CD8-positive, alpha-beta memory T cell (primary cell): Measurements from ENCODE around the gene CCN2. TPM values are rescaled to one million over a fixed set of nuclear protein-coding genes. Genes with fewer than 3 reads are reported as not detected.

Source experiments
- CTCF ChIA-PET: fragments of 350-600 bp; sonication (Branson Sonifier 250); formaldehyde crosslinking; loops from one replicate; lab custom pipeline; 2021; ENCODE audit warnings: antibody characterized with exemption; lab: Charles Lee
- POLR2A ChIA-PET: fragments of 350-600 bp; sonication (Branson Sonifier 250); formaldehyde crosslinking; loops from one replicate; lab custom pipeline; 2021; ENCODE audit warnings: antibody characterized with exemption; lab: Charles Lee
- DNase-seq, 5 donors: peaks; one replicate each; pipeline versions ENCODE4 v3.0.0 to v3.0.0-alpha.2; 2020 to 2022; ENCODE audit warnings: mixed read lengths in 1 of 5
- H3K27ac ChIP-seq: one replicate; pipeline ENCODE4 v1.7.0; 2013; ENCODE audit warnings: low read depth, mild to moderate bottlenecking, low read length, moderate library complexity
- H3K27me3 ChIP-seq: 2 replicates; pipeline ENCODE4 v1.7.0; 2013; ENCODE audit warnings: low read length, mild to moderate bottlenecking; ENCODE audit not compliant: insufficient read depth, poor library complexity, severe bottlenecking
- H3K36me3 ChIP-seq: 2 replicates; pipeline ENCODE4 v1.7.0; 2013; ENCODE audit warnings: mild to moderate bottlenecking, low read length, moderate library complexity; ENCODE audit not compliant: insufficient read depth
- H3K4me1 ChIP-seq: 2 replicates; pipeline ENCODE4 v1.7.0; 2013; ENCODE audit warnings: mild to moderate bottlenecking, low read length, moderate library complexity; ENCODE audit not compliant: insufficient read depth
- H3K4me3 ChIP-seq: 2 replicates; pipeline ENCODE4 v1.7.0; 2013; ENCODE audit warnings: mild to moderate bottlenecking, low read length
- H3K9me3 ChIP-seq: 2 replicates; pipeline ENCODE4 v1.7.0; 2013; ENCODE audit warnings: mild to moderate bottlenecking, low read length
- H3K27ac Mint-ChIP-seq, 8 donors: one replicate each; pipeline ENCODE4 v1.8.0; 2020 to 2021; ENCODE audit warnings: mixed read lengths in 8 of 8, mild to moderate bottlenecking in 6 of 8, inconsistent platforms in 3 of 8, moderate library complexity in 3 of 8
- H3K27me3 Mint-ChIP-seq, 2 donors: one replicate each; pipeline ENCODE4 v1.8.0; 2020 to 2021; ENCODE audit warnings: mixed read lengths in 2 of 2, mild to moderate bottlenecking in 1 of 2, moderate library complexity in 1 of 2
- H3K36me3 Mint-ChIP-seq, 3 donors: one replicate each; pipeline ENCODE4 v1.8.0; 2020 to 2021; ENCODE audit warnings: mixed read lengths in 3 of 3, inconsistent platforms in 1 of 3, mild to moderate bottlenecking in 1 of 3
- H3K4me1 Mint-ChIP-seq, 3 donors: one replicate each; pipeline ENCODE4 v1.8.0; 2020 to 2021; ENCODE audit warnings: mixed read lengths in 3 of 3, inconsistent platforms in 1 of 3, mild to moderate bottlenecking in 1 of 3
- H3K4me3 Mint-ChIP-seq, 7 donors: one replicate each; pipeline ENCODE4 v1.8.0; 2020 to 2021; ENCODE audit warnings: mixed read lengths in 7 of 7, mild to moderate bottlenecking in 6 of 7, moderate library complexity in 4 of 7, inconsistent platforms in 2 of 7
- H3K9me3 Mint-ChIP-seq, 5 donors: one replicate each; pipeline ENCODE4 v1.8.0; 2020 to 2022; ENCODE audit warnings: mixed read lengths in 5 of 5, mild to moderate bottlenecking in 3 of 5, moderate library complexity in 2 of 5, inconsistent platforms in 1 of 5
- polyA plus RNA-seq: library from polyadenylated mRNA; unstranded; fragments of 300-500 nt; fragmentation: Illumina TruSeq; gene quantifications from one replicate; pipeline ENCODE4 v1.2.3, GENCODE V29; 2021
- total RNA-seq, 2 experiments: library from RNA; stranded (reverse); gene quantifications; one replicate each; pipeline ENCODE4 v1.2.3, GENCODE V29; 2021

CCN2 gene, protein sequence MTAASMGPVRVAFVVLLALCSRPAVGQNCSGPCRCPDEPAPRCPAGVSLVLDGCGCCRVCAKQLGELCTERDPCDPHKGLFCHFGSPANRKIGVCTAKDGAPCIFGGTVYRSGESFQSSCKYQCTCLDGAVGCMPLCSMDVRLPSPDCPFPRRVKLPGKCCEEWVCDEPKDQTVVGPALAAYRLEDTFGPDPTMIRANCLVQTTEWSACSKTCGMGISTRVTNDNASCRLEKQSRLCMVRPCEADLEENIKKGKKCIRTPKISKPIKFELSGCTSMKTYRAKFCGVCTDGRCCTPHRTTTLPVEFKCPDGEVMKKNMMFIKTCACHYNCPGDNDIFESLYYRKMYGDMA
- total RNA-seq (not detected), polyA plus RNA-seq (not detected)

DNA sequence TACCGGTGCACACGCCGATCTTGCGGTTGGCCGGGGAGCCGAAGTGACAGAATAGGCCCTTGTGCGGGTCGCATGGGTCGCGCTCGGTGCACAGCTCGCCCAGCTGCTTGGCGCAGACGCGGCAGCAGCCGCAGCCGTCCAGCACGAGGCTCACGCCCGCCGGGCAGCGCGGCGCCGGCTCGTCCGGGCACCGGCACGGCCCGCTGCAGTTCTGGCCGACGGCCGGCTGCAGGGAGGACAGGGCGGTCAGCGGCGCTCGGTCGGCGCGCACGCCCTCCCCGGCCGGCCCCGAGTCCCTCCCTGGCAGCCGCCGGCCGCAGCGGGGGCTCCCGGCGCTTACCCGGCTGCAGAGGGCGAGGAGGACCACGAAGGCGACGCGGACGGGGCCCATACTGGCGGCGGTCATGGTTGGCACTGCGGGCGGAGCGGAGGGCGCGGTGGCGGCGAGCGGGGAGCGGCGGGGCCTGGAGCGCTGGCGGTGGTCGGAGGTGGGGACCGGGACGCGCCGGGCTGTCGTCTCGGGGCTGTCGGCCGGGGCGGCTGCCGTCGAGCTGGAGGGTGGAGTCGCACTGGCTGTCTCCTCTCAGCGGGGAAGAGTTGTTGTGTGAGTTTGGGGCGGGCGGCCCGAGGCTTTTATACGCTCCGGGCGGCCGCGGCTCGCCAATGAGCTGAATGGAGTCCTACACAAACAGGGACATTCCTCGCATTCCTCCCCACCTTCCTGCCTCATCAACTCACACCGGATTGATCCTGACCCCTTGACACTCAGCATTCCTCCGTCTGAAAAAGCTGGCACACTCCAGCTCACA, at the start of gene CCN2:
TSS of gene CCN2 (minus strand) at position 606 of the 809 bp plus-strand sequence. CDS start at position 406, 200 bp downstream.
- peaks cover 0 to 3% (median 0%) of the 10 kb centered on the region in 5 donors for H3K9me3 Mint-ChIP-seq
- H3K27me3 Mint-ChIP-seq = peaks cover 43 to 77% of the 10 kb centered on the region in 2 donors
- peaks cover 10 to 21% (median 14%) of the 10 kb centered on the region in 3 donors for H3K4me1 Mint-ChIP-seq
- H3K4me1 ChIP-seq = no peaks in the 10 kb centered on the region
- H3K27ac Mint-ChIP-seq = peak within 1 kb of the TSS in 1 of 8 donors; percentile 21
- no peaks in the 10 kb centered on the region for H3K36me3 ChIP-seq
- no peak within 1 kb of the TSS for H3K27ac ChIP-seq
- H3K4me3 Mint-ChIP-seq = peak within 1 kb of the TSS; percentile 41 to 91 (median 78)
- no peak for DNase-seq
- peak within 1 kb of the TSS; percentile 12 for H3K4me3 ChIP-seq
- H3K27me3 ChIP-seq = peaks cover 21% of the 10 kb centered on the region
- H3K9me3 ChIP-seq = no peaks in the 10 kb centered on the region
- ChIA-PET CTCF (interaction anchor here (1.3 kb wide), 1 partner anchor 9 kb away, joined by 3 read pairs; no protein-coding TSS in a partner anchor), POLR2A (no interaction called here)
- H3K36me3 Mint-ChIP-seq = no peaks in the 10 kb centered on the region

GRCh38 chr6:132000296-132000695, 49.1 kb upstream of the CCN2 start:
- H3K27me3 Mint-ChIP-seq = no peaks in the 10 kb centered on the region
- no peak for DNase-seq
- CTCF ChIA-PET = interaction anchor here (1.0 kb wide), 1 partner anchor 11 kb away, joined by 3 read pairs; no protein-coding TSS in a partner anchor

GRCh38 chr6:131999545-132000146, 48.5 kb upstream of the CCN2 start:
- no peak for DNase-seq
- peaks cover 0 to 8% (median 0%) of the 10 kb centered on the region in 5 donors for H3K9me3 Mint-ChIP-seq
- H3K36me3 Mint-ChIP-seq = no peaks in the 10 kb centered on the region
- Histone ChIP-seq H3K9me3 (no peaks in the 10 kb centered on the region), H3K27ac (no peak overlapping the region), H3K27me3 (no peaks in the 10 kb centered on the region), H3K4me1 (no peaks in the 10 kb centered on the region), H3K4me3 (no peak overlapping the region), H3K36me3 (no peaks in the 10 kb centered on the region)
- no peaks in the 10 kb centered on the region for H3K4me1 Mint-ChIP-seq
- ChIA-PET POLR2A (no interaction called here), CTCF (no interaction called here)
- no peak overlapping the region for H3K4me3 Mint-ChIP-seq
- no peak overlapping the region for H3K27ac Mint-ChIP-seq
- H3K27me3 Mint-ChIP-seq = no peaks in the 10 kb centered on the region

More at GRCh38 chr6:132000296-132000695, 49.1 kb upstream of the CCN2 start:
- Histone ChIP-seq H3K4me3 (no peak overlapping the region), H3K27me3 (no peaks in the 10 kb centered on the region), H3K4me1 (no peaks in the 10 kb centered on the region), H3K36me3 (no peaks in the 10 kb centered on the region), H3K9me3 (no peaks in the 10 kb centered on the region), H3K27ac (no peak overlapping the region)
- no peaks in the 10 kb centered on the region for H3K4me1 Mint-ChIP-seq
- H3K27ac Mint-ChIP-seq = no peak overlapping the region
- POLR2A ChIA-PET = no interaction called here
- no peaks in the 10 kb centered on the region for H3K36me3 Mint-ChIP-seq
- peaks cover 0 to 8% (median 0%) of the 10 kb centered on the region in 5 donors for H3K9me3 Mint-ChIP-seq
- no peak overlapping the region for H3K4me3 Mint-ChIP-seq

- DNase-seq = no peak
- ChIA-PET POLR2A (no interaction called here), CTCF (no interaction called here)
- H3K4me1 ChIP-seq = no peaks in the 10 kb centered on the region
- H3K27me3 Mint-ChIP-seq = no peaks in the 10 kb centered on the region
- H3K4me3 Mint-ChIP-seq = no peak overlapping the region
- no peak overlapping the region for H3K27ac Mint-ChIP-seq
- H3K36me3 ChIP-seq = no peaks in the 10 kb centered on the region
- H3K9me3 Mint-ChIP-seq = peaks cover 0 to 3% (median 0%) of the 10 kb centered on the region in 5 donors
- H3K27ac ChIP-seq = no peak overlapping the region
- no peaks in the 10 kb centered on the region for H3K36me3 Mint-ChIP-seq
- H3K4me1 Mint-ChIP-seq = no peaks in the 10 kb centered on the region
- no peaks in the 10 kb centered on the region for H3K9me3 ChIP-seq
- H3K4me3 ChIP-seq = no peak overlapping the region
- H3K27me3 ChIP-seq = no peaks in the 10 kb centered on the region
Measured at GRCh38 chr6:131998255-131998982, 47.2 kb upstream of the CCN2 start.

DNA sequence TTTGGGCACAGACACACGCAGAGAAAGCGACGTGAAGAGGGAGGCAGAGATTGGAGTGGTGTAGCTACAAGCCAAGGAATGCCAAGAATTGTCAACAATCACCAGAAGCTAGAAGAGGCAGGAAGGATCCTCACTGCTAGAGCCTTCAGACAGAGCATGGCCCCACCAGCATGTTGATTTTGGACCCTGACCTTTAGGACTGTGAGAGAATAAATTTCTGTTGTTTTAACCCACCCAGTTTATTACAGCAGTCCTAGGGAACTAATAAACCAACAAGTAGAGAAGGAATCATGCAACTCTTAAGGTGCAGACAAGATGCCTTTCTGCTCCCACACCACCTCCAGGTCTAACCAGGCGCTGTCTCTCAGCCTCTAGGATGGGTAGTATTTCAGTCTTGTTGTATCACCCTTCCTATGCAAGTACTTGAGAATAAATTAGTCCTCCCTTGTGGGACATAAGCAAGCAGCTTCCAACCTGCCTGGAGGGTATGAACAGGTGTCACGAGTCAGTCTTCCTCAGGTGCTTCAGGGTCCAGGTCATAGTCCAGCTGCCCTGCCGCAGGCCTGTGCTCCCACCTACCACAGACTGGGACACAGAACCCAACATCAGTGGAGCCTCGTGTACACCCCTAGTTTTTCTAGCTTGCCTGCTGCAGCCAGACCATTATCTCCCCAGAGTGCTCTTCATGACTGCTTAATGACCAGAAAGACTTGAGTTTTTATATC, 46.4 kb upstream of the CCN2 start:
- H3K36me3 Mint-ChIP-seq = no peaks in the 10 kb centered on the region
- no peaks in the 10 kb centered on the region for H3K4me1 ChIP-seq
- no peaks in the 10 kb centered on the region for H3K27me3 Mint-ChIP-seq
- H3K27ac ChIP-seq = no peak overlapping the region
- CTCF ChIA-PET = no interaction called here
- no peaks in the 10 kb centered on the region for H3K4me1 Mint-ChIP-seq
- H3K36me3 ChIP-seq = no peaks in the 10 kb centered on the region
- H3K4me3 Mint-ChIP-seq = no peak overlapping the region
- H3K4me3 ChIP-seq = no peak overlapping the region
- no peaks in the 10 kb centered on the region for H3K27me3 ChIP-seq
- H3K27ac Mint-ChIP-seq = no peak overlapping the region
- H3K9me3 Mint-ChIP-seq = no peaks in the 10 kb centered on the region
- POLR2A ChIA-PET = no interaction called here
- H3K9me3 ChIP-seq = no peaks in the 10 kb centered on the region
- DNase-seq = no peak

GRCh38 chr6:131995917-131996316, 44.7 kb upstream of the CCN2 start:
- Histone ChIP-seq H3K9me3 (no peaks in the 10 kb centered on the region), H3K27me3 (no peaks in the 10 kb centered on the region), H3K4me1 (no peaks in the 10 kb centered on the region), H3K4me3 (no peak overlapping the region), H3K36me3 (no peaks in the 10 kb centered on the region), H3K27ac (no peak overlapping the region)
- no peaks in the 10 kb centered on the region for H3K36me3 Mint-ChIP-seq
- H3K27ac Mint-ChIP-seq = no peak overlapping the region
- peaks cover 0 to 2% of the 10 kb centered on the region in 2 donors for H3K27me3 Mint-ChIP-seq
- H3K9me3 Mint-ChIP-seq = no peaks in the 10 kb centered on the region
- POLR2A ChIA-PET = no interaction called here
- H3K4me1 Mint-ChIP-seq = no peaks in the 10 kb centered on the region
- no peak overlapping the region for H3K4me3 Mint-ChIP-seq
- CTCF ChIA-PET = no interaction called here
- DNase-seq = no peak

DNA sequence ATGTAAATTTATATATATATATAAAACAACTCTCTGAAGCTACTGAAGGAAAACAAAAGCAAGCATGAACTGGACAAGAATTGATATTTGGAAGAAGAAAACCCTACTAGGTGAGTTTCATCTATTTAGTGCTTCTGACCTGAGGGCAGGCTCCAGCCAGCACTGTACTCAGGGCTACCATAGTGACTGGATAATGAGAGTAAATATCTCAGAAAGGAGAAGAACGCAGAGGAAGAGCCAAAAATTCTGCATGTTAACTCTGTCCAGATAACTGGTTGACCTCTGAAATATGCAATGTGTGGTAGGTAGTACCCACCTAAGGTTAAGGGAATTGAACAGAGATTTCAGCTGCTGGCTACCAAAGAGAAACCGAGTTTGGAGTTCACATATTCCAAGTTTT, 41.4 kb upstream of the CCN2 start:
- Histone ChIP-seq H3K9me3 (no peaks in the 10 kb centered on the region), H3K27me3 (no peaks in the 10 kb centered on the region), H3K4me3 (no peak overlapping the region), H3K36me3 (no peaks in the 10 kb centered on the region), H3K27ac (no peak overlapping the region), H3K4me1 (no peaks in the 10 kb centered on the region)
- H3K27ac Mint-ChIP-seq = no peak overlapping the region
- H3K9me3 Mint-ChIP-seq = peaks cover 0 to 8% (median 0%) of the 10 kb centered on the region in 5 donors
- POLR2A ChIA-PET = no interaction called here
- no peaks in the 10 kb centered on the region for H3K4me1 Mint-ChIP-seq
- H3K36me3 Mint-ChIP-seq = no peaks in the 10 kb centered on the region
- H3K27me3 Mint-ChIP-seq = peaks cover 0 to 2% of the 10 kb centered on the region in 2 donors
- no peak for DNase-seq
- no peak overlapping the region for H3K4me3 Mint-ChIP-seq
- CTCF ChIA-PET = no interaction called here
